PFSK-1 (cell line): ENCODE measurements around the gene ZNF652.

ENCODE experiments used
- FOXP2 ChIP-seq: optimal IDR thresholded peaks from 2 replicates; pipeline ENCODE3; 2011; ENCODE audit warnings: borderline replicate concordance, control low read depth, inconsistent platforms; ENCODE audit not compliant: insufficient read depth; ENCODE audit errors: extremely low read length, extremely low read depth
- POLR2AphosphoS5 ChIP-seq: IDR thresholded peaks from 2 replicates; pipeline ENCODE4 v1.6.1; 2012; ENCODE audit warnings: low read depth, mild to moderate bottlenecking, control low read depth, low read length, moderate library complexity
- SIN3A ChIP-seq: IDR thresholded peaks from 2 replicates; pipeline ENCODE4 v1.6.1; 2012; ENCODE audit warnings: mild to moderate bottlenecking, low read length, moderate library complexity, borderline replicate concordance; ENCODE audit not compliant: insufficient read depth
- TAF1 ChIP-seq: IDR thresholded peaks from 2 replicates; pipeline ENCODE4 v1.6.1; 2012; ENCODE audit warnings: low read length, control low read depth, borderline replicate concordance; ENCODE audit not compliant: insufficient read depth
- TF ChIP-seq, protein P1 (sequence below), 2 experiments: IDR thresholded peaks; 2 replicates each; pipeline versions ENCODE4 v1.6.1 to v1.8.0; 2011 to 2012; ENCODE audit warnings: low read depth in 2 of 2, low read length in 2 of 2, control low read depth in 1 of 2, inconsistent platforms in 1 of 2, mild to moderate bottlenecking in 1 of 2, moderate library complexity in 1 of 2; ENCODE audit not compliant: insufficient read depth in 1 of 2

Gene ZNF652

DNA sequence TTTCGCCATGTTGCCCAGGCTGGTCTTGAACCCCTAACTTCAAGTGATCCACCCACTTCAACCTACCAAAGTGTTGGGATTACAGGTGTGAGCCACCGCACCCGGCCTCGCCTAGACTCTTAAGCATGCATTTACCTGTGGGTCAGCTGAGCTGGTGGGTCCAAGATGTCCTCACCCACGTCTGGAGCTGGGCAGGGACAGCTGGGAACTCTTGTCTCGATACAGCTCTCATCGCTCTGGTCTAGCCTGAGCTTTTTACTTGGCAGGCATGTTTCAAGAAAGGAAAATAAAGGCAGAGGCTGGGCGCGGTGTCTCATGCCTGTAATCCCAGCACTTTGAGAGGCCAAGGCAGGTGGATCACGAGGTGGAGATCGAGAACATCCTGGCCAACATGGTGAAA lies 74.6 kb downstream of the ZNF652 start:
- TF ChIP-seq, protein P1, sequence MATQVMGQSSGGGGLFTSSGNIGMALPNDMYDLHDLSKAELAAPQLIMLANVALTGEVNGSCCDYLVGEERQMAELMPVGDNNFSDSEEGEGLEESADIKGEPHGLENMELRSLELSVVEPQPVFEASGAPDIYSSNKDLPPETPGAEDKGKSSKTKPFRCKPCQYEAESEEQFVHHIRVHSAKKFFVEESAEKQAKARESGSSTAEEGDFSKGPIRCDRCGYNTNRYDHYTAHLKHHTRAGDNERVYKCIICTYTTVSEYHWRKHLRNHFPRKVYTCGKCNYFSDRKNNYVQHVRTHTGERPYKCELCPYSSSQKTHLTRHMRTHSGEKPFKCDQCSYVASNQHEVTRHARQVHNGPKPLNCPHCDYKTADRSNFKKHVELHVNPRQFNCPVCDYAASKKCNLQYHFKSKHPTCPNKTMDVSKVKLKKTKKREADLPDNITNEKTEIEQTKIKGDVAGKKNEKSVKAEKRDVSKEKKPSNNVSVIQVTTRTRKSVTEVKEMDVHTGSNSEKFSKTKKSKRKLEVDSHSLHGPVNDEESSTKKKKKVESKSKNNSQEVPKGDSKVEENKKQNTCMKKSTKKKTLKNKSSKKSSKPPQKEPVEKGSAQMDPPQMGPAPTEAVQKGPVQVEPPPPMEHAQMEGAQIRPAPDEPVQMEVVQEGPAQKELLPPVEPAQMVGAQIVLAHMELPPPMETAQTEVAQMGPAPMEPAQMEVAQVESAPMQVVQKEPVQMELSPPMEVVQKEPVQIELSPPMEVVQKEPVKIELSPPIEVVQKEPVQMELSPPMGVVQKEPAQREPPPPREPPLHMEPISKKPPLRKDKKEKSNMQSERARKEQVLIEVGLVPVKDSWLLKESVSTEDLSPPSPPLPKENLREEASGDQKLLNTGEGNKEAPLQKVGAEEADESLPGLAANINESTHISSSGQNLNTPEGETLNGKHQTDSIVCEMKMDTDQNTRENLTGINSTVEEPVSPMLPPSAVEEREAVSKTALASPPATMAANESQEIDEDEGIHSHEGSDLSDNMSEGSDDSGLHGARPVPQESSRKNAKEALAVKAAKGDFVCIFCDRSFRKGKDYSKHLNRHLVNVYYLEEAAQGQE (IDR thresholded peaks at IDR 0.05; ENCODE audit: insufficient read depth in 1 of 2, low read depth in 2 of 2, low read length in 2 of 2): no peak
- TF ChIP-seq SIN3A: no peak
- TF ChIP-seq FOXP2: no peak
- no peak for TF ChIP-seq TAF1

GRCh38 chr17:49285716-49286115 lies 76.3 kb downstream of the ZNF652 start:
- no peak for TF ChIP-seq SIN3A
- TF ChIP-seq POLR2AphosphoS5: no peak
- no peak for TF ChIP-seq TAF1
- TF ChIP-seq FOXP2: no peak
- TF ChIP-seq, protein P1 (IDR thresholded peaks at IDR 0.05; ENCODE audit: insufficient read depth in 1 of 2, low read depth in 2 of 2, low read length in 2 of 2): no peak

DNA sequence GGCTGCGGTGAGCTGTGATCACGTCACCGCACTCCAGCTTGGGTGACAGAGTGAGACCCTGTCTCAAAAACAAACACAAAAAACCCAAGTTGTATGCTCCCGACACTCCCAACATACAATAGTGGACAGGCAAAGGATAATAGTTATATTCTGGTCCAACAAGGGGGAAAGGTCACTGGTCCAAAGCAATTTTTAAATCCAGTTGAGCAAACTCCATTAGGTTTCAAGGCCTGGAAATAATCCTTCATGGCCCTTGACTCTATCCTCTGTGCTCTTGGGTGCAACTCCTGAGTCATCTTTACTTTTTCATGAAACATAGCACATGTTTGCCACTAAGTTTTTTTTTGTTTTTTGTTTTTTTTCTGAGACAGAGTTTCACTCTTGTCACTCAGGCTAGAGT lies 81.1 kb downstream of the ZNF652 start:
- TF ChIP-seq SIN3A (no peak), TAF1 (no peak)

- no peak for TF ChIP-seq POLR2AphosphoS5
- no peak for TF ChIP-seq SIN3A
- no peak for TF ChIP-seq FOXP2
- TF ChIP-seq, protein P1 (IDR thresholded peaks at IDR 0.05; ENCODE audit: insufficient read depth in 1 of 2, low read depth in 2 of 2, low read length in 2 of 2): no peak
- TF ChIP-seq TAF1: no peak
Measured at GRCh38 chr17:49280061-49280460, 82.0 kb downstream of the ZNF652 start.

DNA sequence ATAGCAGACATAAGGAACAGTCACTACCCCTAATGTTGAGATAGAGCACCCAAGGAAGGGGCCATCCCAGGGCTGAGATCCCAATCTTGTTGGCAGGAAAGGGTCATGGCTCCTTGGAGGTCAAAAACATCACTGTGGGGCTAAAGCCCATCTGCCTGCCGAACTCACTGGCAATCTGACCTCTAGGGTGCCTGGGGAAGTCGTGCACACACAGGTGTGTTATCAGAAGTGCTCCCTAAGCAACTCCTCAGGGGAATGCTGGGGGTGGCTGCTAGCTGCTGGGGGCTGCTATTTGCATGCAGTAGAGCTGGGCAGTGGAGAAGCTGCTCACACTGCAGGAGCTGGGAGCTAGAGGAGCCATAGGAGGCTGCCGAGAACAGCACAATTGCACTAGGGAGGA lies 84.0 kb downstream of the ZNF652 start:
- TF ChIP-seq SIN3A (no peak), FOXP2 (no peak), POLR2AphosphoS5 (no peak), TAF1 (no peak)
- TF ChIP-seq, protein P1 (IDR thresholded peaks at IDR 0.05; ENCODE audit: insufficient read depth in 1 of 2, low read depth in 2 of 2, low read length in 2 of 2): no peak
